Measurements from ENCODE around the gene CDRT4.

Gene CDRT4

GRCh38 chr17:15456972-15457722, 10.3 kb downstream of the CDRT4 start:
- Histone ChIP-seq H3K9me3 (ENCODE audit: insufficient read depth, low read length) (no peaks in the 10 kb centered on the region), H3K4me3 (ENCODE audit: insufficient read depth, low read length, poor library complexity, severe bottlenecking) (no peak overlapping the region), H3K27me3 (ENCODE audit: low read length) (no peaks in the 10 kb centered on the region), H3K27ac (ENCODE audit: low read depth, low read length) (no peak overlapping the region), H4K20me1 (ENCODE audit: low read depth, low read length) (no peaks in the 10 kb centered on the region), H3K79me2 (ENCODE audit: insufficient read depth, low read length) (no peaks in the 10 kb centered on the region), H3K9ac (ENCODE audit: low read length) (no peak overlapping the region), H2AFZ (ENCODE audit: low read depth, low read length, severe bottlenecking) (no peak overlapping the region), H3F3A (ENCODE audit: insufficient read depth) (no peaks in the 10 kb centered on the region), H3K36me3 (ENCODE audit: low read length) (no peaks in the 10 kb centered on the region), H3K4me2 (ENCODE audit: low read depth, low read length, poor library complexity, severe bottlenecking) (no peak overlapping the region), H3K9me2 (replicated peaks; ENCODE audit: insufficient read depth, low read length) (no peaks in the 10 kb centered on the region)
- TF ChIP-seq CTCF (IDR thresholded peaks at IDR 0.05; ENCODE audit: insufficient read depth, low read length, poor library complexity, severe bottlenecking) (no peak), EZH2phosphoT487 (conservative IDR thresholded peaks at IDR 0.05; ENCODE audit: low read length) (no peak)

DNA sequence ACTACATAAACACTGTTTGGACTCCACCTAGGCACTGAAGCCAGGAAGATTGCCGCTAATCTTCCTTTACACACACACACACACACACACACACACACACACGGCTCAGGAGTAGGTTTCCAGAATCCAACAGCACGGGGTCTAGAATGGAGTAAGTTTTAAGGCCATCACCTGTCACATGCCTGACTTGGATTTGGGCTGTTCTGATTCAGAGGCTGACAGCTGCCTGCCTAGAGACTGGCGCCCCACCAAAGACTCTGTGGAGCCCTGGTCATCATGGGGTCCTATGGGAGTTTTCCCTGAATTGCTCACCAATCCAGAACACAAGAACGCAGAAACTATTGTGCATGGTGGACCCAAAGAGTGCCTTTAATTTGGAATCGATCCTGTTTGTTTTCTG, 10.9 kb downstream of the CDRT4 start:
- H3K4me2 ChIP-seq (ENCODE audit: low read depth, low read length, poor library complexity, severe bottlenecking) = no peak overlapping the region
- no peak overlapping the region for H2AFZ ChIP-seq (ENCODE audit: low read depth, low read length, severe bottlenecking)

DNA sequence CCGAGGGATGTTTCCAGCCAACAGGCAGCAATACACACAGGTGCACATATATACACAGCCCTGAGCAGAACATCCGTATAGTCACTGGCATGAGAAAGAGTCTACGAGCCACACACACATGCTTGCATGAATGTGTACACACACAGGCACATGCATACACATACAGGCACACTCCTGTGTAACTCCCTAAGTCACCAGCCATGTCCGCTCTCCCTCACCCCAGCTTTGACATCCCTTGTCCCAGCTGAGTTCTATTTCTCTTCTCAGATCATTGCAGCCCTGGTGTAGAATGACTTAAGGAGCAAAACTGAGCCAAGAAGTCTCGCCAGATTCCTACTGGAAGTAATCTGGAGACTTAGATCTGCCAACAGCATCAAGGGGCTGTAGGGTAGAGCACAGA, 13.1 kb downstream of the CDRT4 start:
- H3K4me3 ChIP-seq (ENCODE audit: insufficient read depth, low read length, poor library complexity, severe bottlenecking) = no peak overlapping the region
- no peak overlapping the region for H2AFZ ChIP-seq (ENCODE audit: low read depth, low read length, severe bottlenecking)
- no peaks in the 10 kb centered on the region for H3K27me3 ChIP-seq (ENCODE audit: low read length)
- H3K9ac ChIP-seq (ENCODE audit: low read length) = no peak overlapping the region
- no peak overlapping the region for H3K27ac ChIP-seq (ENCODE audit: low read depth, low read length)
- no peaks in the 10 kb centered on the region for H3K36me3 ChIP-seq (ENCODE audit: low read length)
- no peaks in the 10 kb centered on the region for H4K20me1 ChIP-seq (ENCODE audit: low read depth, low read length)
- no peaks in the 10 kb centered on the region for H3K9me3 ChIP-seq (ENCODE audit: insufficient read depth, low read length)
- no peaks in the 10 kb centered on the region for H3K79me2 ChIP-seq (ENCODE audit: insufficient read depth, low read length)
- no peaks in the 10 kb centered on the region for H3F3A ChIP-seq (ENCODE audit: insufficient read depth)
- H3K4me2 ChIP-seq (ENCODE audit: low read depth, low read length, poor library complexity, severe bottlenecking) = no peak overlapping the region
- TF ChIP-seq EZH2phosphoT487 (conservative IDR thresholded peaks at IDR 0.05; ENCODE audit: low read length) (no peak), CTCF (IDR thresholded peaks at IDR 0.05; ENCODE audit: insufficient read depth, low read length, poor library complexity, severe bottlenecking) (no peak)
- H3K9me2 ChIP-seq (replicated peaks; ENCODE audit: insufficient read depth, low read length) = no peaks in the 10 kb centered on the region; the same call in 1 of the 2 replicates

More for the DNA sequence above, 10.9 kb downstream of the CDRT4 start:
- no peaks in the 10 kb centered on the region for H3K27me3 ChIP-seq (ENCODE audit: low read length)
- H3K4me3 ChIP-seq (ENCODE audit: insufficient read depth, low read length, poor library complexity, severe bottlenecking) = no peak overlapping the region
- no peaks in the 10 kb centered on the region for H3K79me2 ChIP-seq (ENCODE audit: insufficient read depth, low read length)
- no peaks in the 10 kb centered on the region for H3K36me3 ChIP-seq (ENCODE audit: low read length)
- H3F3A ChIP-seq (ENCODE audit: insufficient read depth) = no peaks in the 10 kb centered on the region
- H3K9ac ChIP-seq (ENCODE audit: low read length) = no peak overlapping the region
- H4K20me1 ChIP-seq (ENCODE audit: low read depth, low read length) = no peaks in the 10 kb centered on the region
- TF ChIP-seq CTCF (IDR thresholded peaks at IDR 0.05; ENCODE audit: insufficient read depth, low read length, poor library complexity, severe bottlenecking) (no peak), EZH2phosphoT487 (conservative IDR thresholded peaks at IDR 0.05; ENCODE audit: low read length) (no peak)
- H3K9me2 ChIP-seq (replicated peaks; ENCODE audit: insufficient read depth, low read length) = no peaks in the 10 kb centered on the region
- H3K27ac ChIP-seq (ENCODE audit: low read depth, low read length) = no peak overlapping the region
- no peaks in the 10 kb centered on the region for H3K9me3 ChIP-seq (ENCODE audit: insufficient read depth, low read length)
